Measurements from ENCODE around the gene MUCL3. TPM values are rescaled to one million over a fixed set of nuclear protein-coding genes. Genes with fewer than 3 reads are reported as not detected.
A peak's percentile ranks its signal among the peaks of the same experiment; 100 is the strongest.
"Not testable (repeated sequence)": the region's sequence is repeated elsewhere in the genome, so short reads cannot be mapped to it uniquely, and the experiment has no call there.

MUCL3 gene
- total and polyA plus RNA-seq, 8 donors, result 0.07 to 4.0 (median 0.15) TPM

- H3K9me3 ChIP-seq, result no peaks in the 10 kb centered on the region
- H3K27ac ChIP-seq, result no peak overlapping the region
- ATAC-seq, result no peak
- H3K27me3 ChIP-seq, result no peaks in the 10 kb centered on the region
- intact Hi-C loops (cut with DNase I), result no loop called here
- DNase-seq, result no peak
- peaks cover 3 to 8% of the 10 kb centered on the region in 2 donors for H3K4me1 ChIP-seq
- no peak overlapping the region for H3K4me3 ChIP-seq
- TF ChIP-seq CTCF (IDR thresholded peaks at IDR 0.05), result no peak
- H3K36me3 ChIP-seq, result peaks cover 0 to 13% of the 10 kb centered on the region in 2 donors
Observed at GRCh38 chr6:30903236-30903635, 37.5 kb upstream of the MUCL3 start.

- Histone ChIP-seq H3K27ac (peak overlapping the region in 1 of 2 donors; percentile 55), H3K36me3 (peaks cover 0 to 26% of the 10 kb centered on the region in 2 donors), H3K4me3 (peak overlapping the region; percentile 77 to 91), H3K4me1 (peaks cover 3 to 21% of the 10 kb centered on the region in 2 donors)
- intact Hi-C loops (cut with DNase I); H3K27me3 ChIP-seq; ATAC-seq; H3K9me3 ChIP-seq: not testable (repeated sequence)
- DNase-seq, result peak in 1 of 4 donors; percentile 10
Observed at GRCh38 chr6:30907290-30907757, 33.4 kb upstream of the MUCL3 start.

GRCh38 chr6:30907758-30908591 is 32.8 kb upstream of the MUCL3 start, which contains the start of gene GTF2H4:
TSS of gene GTF2H4 (plus strand) at chr6:30908207.
- peaks cover 3 to 21% of the 10 kb centered on the region in 2 donors for H3K4me1 ChIP-seq
- peaks cover 0 to 26% of the 10 kb centered on the region in 2 donors for H3K36me3 ChIP-seq
- ATAC-seq (peak; percentile 99), DNase-seq (peak; percentile 96 to 97 (median 97))
- intact Hi-C loops (cut with DNase I), result no loop called here
- H3K27ac ChIP-seq, result peak within 1 kb of the TSS in 1 of 2 donors; percentile 55
- peak within 1 kb of the TSS; percentile 77 to 91 for H3K4me3 ChIP-seq
- H3K9me3 ChIP-seq, result no peaks in the 10 kb centered on the region
- no peak for TF ChIP-seq CTCF (IDR thresholded peaks at IDR 0.05)
- no peaks in the 10 kb centered on the region for H3K27me3 ChIP-seq

GRCh38 chr6:30908700-30909099 is 32.1 kb upstream of the MUCL3 start:
- Histone ChIP-seq H3K9me3 (no peaks in the 10 kb centered on the region), H3K36me3 (peaks cover 0 to 26% of the 10 kb centered on the region in 2 donors), H3K27me3 (no peaks in the 10 kb centered on the region), H3K27ac (no peak overlapping the region), H3K4me3 (peak overlapping the region; percentile 77 to 91), H3K4me1 (peaks cover 7 to 28% of the 10 kb centered on the region in 2 donors)
- no peak for ATAC-seq
- DNase-seq, result no peak
- no peak for TF ChIP-seq CTCF (IDR thresholded peaks at IDR 0.05)
- intact Hi-C loops (cut with DNase I), result no loop called here

GRCh38 chr6:30910473-30910872 is 30.3 kb upstream of the MUCL3 start:
- H3K27me3 ChIP-seq, ATAC-seq, H3K9me3 ChIP-seq, H3K27ac ChIP-seq, DNase-seq, H3K4me3 ChIP-seq: not testable (repeated sequence)
- Histone ChIP-seq H3K4me1 (peaks cover 16 to 41% of the 10 kb centered on the region in 2 donors), H3K36me3 (peaks cover 0 to 26% of the 10 kb centered on the region in 2 donors)
- intact Hi-C loops (cut with DNase I), result loop anchor here in 1 of 2 donors (10.0 kb wide), 1 partner anchor 164 kb away; no protein-coding TSS in a partner anchor

All from left lung (tissue), 10 donors.